ENCODE data around the gene ASPG.

The ASPG gene

GRCh38 chr14:104148433-104149277, 63.2 kb downstream of the ASPG start (continued):
- no peak for TF ChIP-seq FEZF1 (tag by site-specific recombination; IDR thresholded peaks at IDR 0.05)

- TF ChIP-seq ZNF785 (tag by site-specific recombination; IDR thresholded peaks at IDR 0.05): no peak
- TF ChIP-seq ZNF692 (tag by site-specific recombination; IDR thresholded peaks at IDR 0.05): 0 out of 2 replicates have a peak, but pooled peaks have one; percentile 14
- peaks cover 0 to 17% of the 10 kb centered on the region in 2 experiments; a peak in 1 of 3 replicates for H3K36me3 ChIP-seq (ENCODE audit: control insufficient read depth in 2 of 2, insufficient read depth in 1 of 2, low read length in 2 of 2)
- H3K9me3 ChIP-seq (ENCODE audit: control insufficient read depth, insufficient read depth, low read depth, low read length): no peaks in the 10 kb centered on the region
- peaks cover 11% of the 10 kb centered on the region for H3K4me1 ChIP-seq (ENCODE audit: control insufficient read depth, insufficient read depth, low read length)
- ChIA-PET CTCF (no interaction called here), POLR2A (no interaction called here)
- peak overlapping the region; percentile 78; the same call in 1 of the 2 replicates for H3K27ac ChIP-seq (ENCODE audit: extremely low read depth, low read depth, low read length)
- H3K4me3 ChIP-seq (ENCODE audit: low read depth, low read length): no peak overlapping the region
These were observed 63.7 kb downstream of the ASPG start for GRCh38 chr14:104149278-104149595.

- Histone ChIP-seq H3K36me3 (ENCODE audit: control insufficient read depth in 2 of 2, insufficient read depth in 1 of 2, low read length in 2 of 2) (peaks cover 0 to 17% of the 10 kb centered on the region in 2 experiments; a peak in 1 of 3 replicates), H3K9me3 (ENCODE audit: control insufficient read depth, insufficient read depth, low read depth, low read length) (no peaks in the 10 kb centered on the region), H3K27ac (ENCODE audit: extremely low read depth, low read depth, low read length) (peak overlapping the region; percentile 78), H3K4me3 (ENCODE audit: low read depth, low read length) (no peak overlapping the region), H3K4me1 (ENCODE audit: control insufficient read depth, insufficient read depth, low read length) (peaks cover 11% of the 10 kb centered on the region)
- ChIA-PET POLR2A (no interaction called here), CTCF (no interaction called here)
- TF ChIP-seq SP7 (tag by site-specific recombination; IDR thresholded peaks at IDR 0.05) (peak; percentile 31; the same call in 1 of the 2 replicates), ZNF660 (tag by site-specific recombination; IDR thresholded peaks at IDR 0.05) (peak; percentile 36; the same call in 1 of the 2 replicates), BCL6B (tag by site-specific recombination; IDR thresholded peaks at IDR 0.05) (no peak), GLI2 (tag by site-specific recombination; IDR thresholded peaks at IDR 0.05; ENCODE audit: borderline replicate concordance, low read depth) (no peak), ZNF623 (tag by site-specific recombination; IDR thresholded peaks at IDR 0.05) (no peak), ZBTB7A (tag by site-specific recombination; IDR thresholded peaks at IDR 0.05; ENCODE audit: low read depth) (no peak), IKZF3 (tag by site-specific recombination; IDR thresholded peaks at IDR 0.05) (peak; percentile 66), ZNF157 (tag by site-specific recombination; IDR thresholded peaks at IDR 0.05) (no peak), ZNF707 (tag by site-specific recombination; IDR thresholded peaks at IDR 0.05) (no peak), ZNF398 (tag by site-specific recombination; IDR thresholded peaks at IDR 0.05) (peak; percentile 59), ZNF416 (tag by site-specific recombination; IDR thresholded peaks at IDR 0.05) (no peak), RBAK (tag by site-specific recombination; IDR thresholded peaks at IDR 0.05) (no peak), ATF2 (tag by site-specific recombination; IDR thresholded peaks at IDR 0.05; ENCODE audit: low read depth) (no peak), HOXC10 (CRISPR knock-in tag; IDR thresholded peaks at IDR 0.05) (no peak), ZNF843 (tag by site-specific recombination; IDR thresholded peaks at IDR 0.05) (no peak), PATZ1 (tag by site-specific recombination; IDR thresholded peaks at IDR 0.05) (peak; percentile 85), REST (tag by site-specific recombination; IDR thresholded peaks at IDR 0.05) (no peak)
These were observed 64.2 kb downstream of the ASPG start for GRCh38 chr14:104149617-104150135.

Measured in HEK293 (cell line).